Activated CD8-positive, alpha-beta memory T cell treated with anti-CD3 and anti-CD28 coated beads, Interleukin-2, amount 10 ng/mL, durations not matched to agents 7 days and 5 days (primary cell): ENCODE data around the gene ATP13A3. TPM values are rescaled to one million over a fixed set of nuclear protein-coding genes. Genes with fewer than 3 reads are reported as not detected.

Source experiments
- ATAC-seq: fragments of 150-1000 bp; cut with Tn5 transposase; one replicate; pipeline ENCODE4 v1.10.0; 2021; ENCODE audit warnings: moderate library complexity
- CTCF ChIA-PET: fragments of 350-600 bp; sonication (Branson Sonifier 250); formaldehyde crosslinking; loops from one replicate; lab custom pipeline; 2021; ENCODE audit warnings: antibody characterized with exemption; lab: Charles Lee
- DNase-seq: peaks from one replicate; pipeline ENCODE4 v3.0.0-alpha.2; 2020
- H3K27ac Mint-ChIP-seq: one replicate; pipeline ENCODE4 v1.8.0; 2021; ENCODE audit warnings: mild to moderate bottlenecking, mixed read lengths
- H3K27me3 Mint-ChIP-seq: one replicate; pipeline ENCODE4 v1.8.0; 2021; ENCODE audit warnings: mixed read lengths
- H3K36me3 Mint-ChIP-seq: one replicate; pipeline ENCODE4 v1.8.0; 2021; ENCODE audit warnings: mild to moderate bottlenecking, mixed read lengths
- H3K4me1 Mint-ChIP-seq: one replicate; pipeline ENCODE4 v1.8.0; 2021; ENCODE audit warnings: mixed read lengths
- H3K4me3 Mint-ChIP-seq: one replicate; pipeline ENCODE4 v1.8.0; 2021; ENCODE audit warnings: mild to moderate bottlenecking, moderate library complexity, mixed read lengths
- H3K9me3 Mint-ChIP-seq: one replicate; pipeline ENCODE4 v1.8.0; 2022; ENCODE audit warnings: low read depth, mixed read lengths
- total RNA-seq, 2 experiments: library from RNA; stranded (reverse); gene quantifications; one replicate each; pipeline ENCODE4 v1.2.3, GENCODE V29; 2021

ATP13A3 gene
- total RNA-seq, 2 experiments from 2014 or later, result 78.3 to 82.0 TPM

GRCh38 chr3:194465920-194466570 is 20.8 kb downstream of the ATP13A3 start:
- peaks cover 24% of the 10 kb centered on the region for H3K4me1 Mint-ChIP-seq
- CTCF ChIA-PET, result interaction anchor here (1.0 kb wide), 1 partner anchor 138 kb away, joined by 3 read pairs; no protein-coding TSS in a partner anchor
- H3K27me3 Mint-ChIP-seq, result no peaks in the 10 kb centered on the region
- H3K4me3 Mint-ChIP-seq, result no peak overlapping the region
- no peak for ATAC-seq
- H3K9me3 Mint-ChIP-seq, result no peaks in the 10 kb centered on the region
- H3K36me3 Mint-ChIP-seq, result no peaks in the 10 kb centered on the region
- H3K27ac Mint-ChIP-seq, result no peak overlapping the region
- DNase-seq, result no peak

GRCh38 chr3:194465246-194465645 is 21.6 kb downstream of the ATP13A3 start:
- Mint-ChIP-seq H3K4me1 (peaks cover 21% of the 10 kb centered on the region), H3K4me3 (no peak overlapping the region), H3K27me3 (no peaks in the 10 kb centered on the region), H3K9me3 (no peaks in the 10 kb centered on the region), H3K27ac (no peak overlapping the region), H3K36me3 (no peaks in the 10 kb centered on the region)
- CTCF ChIA-PET, result interaction anchor here (1.0 kb wide), 1 partner anchor 139 kb away, joined by 3 read pairs; no protein-coding TSS in a partner anchor
- ATAC-seq, result no peak
- DNase-seq, result no peak

GRCh38 chr3:194464692-194465091 is 22.1 kb downstream of the ATP13A3 start:
- no peak for ATAC-seq

GRCh38 chr3:194462936-194463335 is 23.9 kb downstream of the ATP13A3 start:
- ATAC-seq, result no peak
- no peak for DNase-seq
- Mint-ChIP-seq H3K27ac (no peak overlapping the region), H3K9me3 (no peaks in the 10 kb centered on the region), H3K27me3 (no peaks in the 10 kb centered on the region), H3K4me3 (no peak overlapping the region), H3K36me3 (peaks cover 7% of the 10 kb centered on the region), H3K4me1 (peaks cover 15% of the 10 kb centered on the region)
- CTCF ChIA-PET, result interaction anchor here (1.2 to 2.3 kb wide), 4 partner anchors 9 to 171 kb away, joined by 4 to 11 read pairs (median 8); partner anchors contain the start of gene TMEM44

More at GRCh38 chr3:194464692-194465091, 22.1 kb downstream of the ATP13A3 start:
- Mint-ChIP-seq H3K4me3 (no peak overlapping the region), H3K27ac (no peak overlapping the region), H3K27me3 (no peaks in the 10 kb centered on the region), H3K36me3 (peaks cover 2% of the 10 kb centered on the region), H3K9me3 (no peaks in the 10 kb centered on the region), H3K4me1 (peaks cover 19% of the 10 kb centered on the region)
- CTCF ChIA-PET, result no interaction called here
- no peak for DNase-seq

- Mint-ChIP-seq H3K27ac (no peak overlapping the region), H3K36me3 (peaks cover 7% of the 10 kb centered on the region), H3K9me3 (no peaks in the 10 kb centered on the region), H3K4me1 (peaks cover 7% of the 10 kb centered on the region), H3K27me3 (no peaks in the 10 kb centered on the region), H3K4me3 (no peak overlapping the region)
- CTCF ChIA-PET, result interaction anchor here (1.5 kb wide), 1 partner anchor 11 kb away, joined by 4 read pairs; no protein-coding TSS in a partner anchor
- ATAC-seq (no peak), DNase-seq (no peak)
These were observed 26.2 kb downstream of the ATP13A3 start for GRCh38 chr3:194460566-194460965.

GRCh38 chr3:194458131-194458530 is 28.7 kb downstream of the ATP13A3 start:
- H3K36me3 Mint-ChIP-seq, result peaks cover 12% of the 10 kb centered on the region
- ATAC-seq, result no peak

GRCh38 chr3:194455481-194455880 is 31.3 kb downstream of the ATP13A3 start:
- CTCF ChIA-PET, result no interaction called here
- Mint-ChIP-seq H3K9me3 (no peaks in the 10 kb centered on the region), H3K4me1 (no peaks in the 10 kb centered on the region), H3K36me3 (peaks cover 23% of the 10 kb centered on the region), H3K27ac (no peak overlapping the region), H3K4me3 (no peak overlapping the region), H3K27me3 (no peaks in the 10 kb centered on the region)
- ATAC-seq (no peak), DNase-seq (no peak)

More at GRCh38 chr3:194458131-194458530, 28.7 kb downstream of the ATP13A3 start:
- H3K9me3 Mint-ChIP-seq, result no peaks in the 10 kb centered on the region
- H3K27me3 Mint-ChIP-seq, result no peaks in the 10 kb centered on the region
- no peaks in the 10 kb centered on the region for H3K4me1 Mint-ChIP-seq
- no peak overlapping the region for H3K4me3 Mint-ChIP-seq
- no peak for DNase-seq
- H3K27ac Mint-ChIP-seq, result no peak overlapping the region
- CTCF ChIA-PET, result interaction anchor here (0.7 to 2.3 kb wide), 2 partner anchors 14 to 38 kb away, joined by 3 to 12 read pairs; no protein-coding TSS in a partner anchor

- H3K27me3 Mint-ChIP-seq, result no peaks in the 10 kb centered on the region
- no peak overlapping the region for H3K27ac Mint-ChIP-seq
- CTCF ChIA-PET, result interaction anchor here (1.4 kb wide), 1 partner anchor 141 kb away, joined by 3 read pairs; no protein-coding TSS in a partner anchor
- ATAC-seq (no peak), DNase-seq (no peak)
- peaks cover 5% of the 10 kb centered on the region for H3K4me1 Mint-ChIP-seq
- no peak overlapping the region for H3K4me3 Mint-ChIP-seq
- H3K36me3 Mint-ChIP-seq, result peaks cover 40% of the 10 kb centered on the region
- no peaks in the 10 kb centered on the region for H3K9me3 Mint-ChIP-seq
These were observed 36.5 kb downstream of the ATP13A3 start for GRCh38 chr3:194450341-194450740.

GRCh38 chr3:194449913-194450312 is 36.9 kb downstream of the ATP13A3 start:
- DNase-seq (no peak), ATAC-seq (no peak)
- Mint-ChIP-seq H3K27ac (no peak overlapping the region), H3K9me3 (no peaks in the 10 kb centered on the region), H3K4me3 (no peak overlapping the region), H3K27me3 (no peaks in the 10 kb centered on the region), H3K4me1 (peaks cover 5% of the 10 kb centered on the region), H3K36me3 (peaks cover 42% of the 10 kb centered on the region)
- CTCF ChIA-PET, result interaction anchor here (1.2 kb wide), 1 partner anchor 23 kb away, joined by 3 read pairs; no protein-coding TSS in a partner anchor

GRCh38 chr3:194447657-194448056 is 39.1 kb downstream of the ATP13A3 start:
- Mint-ChIP-seq H3K4me3 (no peak overlapping the region), H3K27me3 (no peaks in the 10 kb centered on the region), H3K4me1 (peaks cover 5% of the 10 kb centered on the region), H3K27ac (no peak overlapping the region), H3K9me3 (no peaks in the 10 kb centered on the region), H3K36me3 (peaks cover 36% of the 10 kb centered on the region)
- DNase-seq (no peak), ATAC-seq (no peak)
- CTCF ChIA-PET, result interaction anchor here (0.8 to 1.7 kb wide), 6 partner anchors 24 to 148 kb away, joined by 3 to 5 read pairs (median 3); no protein-coding TSS in a partner anchor

- ATAC-seq (no peak), DNase-seq (no peak)
- peaks cover 5% of the 10 kb centered on the region for H3K4me1 Mint-ChIP-seq
- CTCF ChIA-PET, result interaction anchor here (0.8 to 1.7 kb wide), 7 partner anchors 11 to 148 kb away, joined by 3 to 5 read pairs (median 3); no protein-coding TSS in a partner anchor
- H3K27me3 Mint-ChIP-seq, result no peaks in the 10 kb centered on the region
- no peaks in the 10 kb centered on the region for H3K9me3 Mint-ChIP-seq
- H3K36me3 Mint-ChIP-seq, result peaks cover 37% of the 10 kb centered on the region
- no peak overlapping the region for H3K27ac Mint-ChIP-seq
- no peak overlapping the region for H3K4me3 Mint-ChIP-seq
These were observed 39.6 kb downstream of the ATP13A3 start for GRCh38 chr3:194447161-194447560.

- H3K9me3 Mint-ChIP-seq, result no peaks in the 10 kb centered on the region
- peaks cover 5% of the 10 kb centered on the region for H3K4me1 Mint-ChIP-seq
- DNase-seq (no peak), ATAC-seq (no peak)
- H3K27ac Mint-ChIP-seq, result no peak overlapping the region
- H3K4me3 Mint-ChIP-seq, result no peak overlapping the region
- CTCF ChIA-PET, result interaction anchor here (0.8 to 1.7 kb wide), 5 partner anchors 11 to 146 kb away, joined by 3 to 5 read pairs (median 3); no protein-coding TSS in a partner anchor
- peaks cover 37% of the 10 kb centered on the region for H3K36me3 Mint-ChIP-seq
- H3K27me3 Mint-ChIP-seq, result no peaks in the 10 kb centered on the region
These were observed 40.0 kb downstream of the ATP13A3 start for GRCh38 chr3:194446754-194447153.

GRCh38 chr3:194446172-194446571 is 40.6 kb downstream of the ATP13A3 start:
- DNase-seq, result no peak
- no peaks in the 10 kb centered on the region for H3K9me3 Mint-ChIP-seq
- no peaks in the 10 kb centered on the region for H3K27me3 Mint-ChIP-seq
- H3K4me3 Mint-ChIP-seq, result no peak overlapping the region
- peaks cover 5% of the 10 kb centered on the region for H3K4me1 Mint-ChIP-seq
- H3K27ac Mint-ChIP-seq, result no peak overlapping the region
- CTCF ChIA-PET, result interaction anchor here (1.0 kb wide), 1 partner anchor 10 kb away, joined by 3 read pairs; no protein-coding TSS in a partner anchor
- H3K36me3 Mint-ChIP-seq, result peaks cover 38% of the 10 kb centered on the region
- ATAC-seq, result no peak
